SJCRH30 (cell line): ENCODE results near the gene ANO7. TPM values are rescaled to one million over a fixed set of nuclear protein-coding genes. Genes with fewer than 3 reads are reported as not detected.

Source experiments
- DNase-seq, 2 experiments: peaks; one replicate each; pipeline ENCODE4 v3.0.0-alpha.2; 2015 to 2020
- H3K27ac ChIP-seq: fragments of 250-450 bp; sonication (Bioruptor Pico); 2 replicates; pipeline ENCODE4 v1.5.1; 2020; ENCODE audit warnings: mild to moderate bottlenecking, moderate library complexity
- H3K27me3 ChIP-seq: fragments of 250-450 bp; sonication (Bioruptor Pico); 2 replicates; pipeline ENCODE4 v1.5.1; 2020; ENCODE audit warnings: mild to moderate bottlenecking, moderate library complexity
- H3K36me3 ChIP-seq: fragments of 250-450 bp; sonication (Bioruptor Pico); 2 replicates; pipeline ENCODE4 v1.5.1; 2020; ENCODE audit warnings: mild to moderate bottlenecking, moderate library complexity
- H3K4me1 ChIP-seq: fragments of 250-450 bp; sonication (Bioruptor Pico); 2 replicates; pipeline ENCODE4 v1.5.1; 2020; ENCODE audit warnings: mild to moderate bottlenecking, moderate library complexity
- H3K4me3 ChIP-seq: fragments of 250-450 bp; sonication (Bioruptor Pico); 2 replicates; pipeline ENCODE4 v1.5.1; 2020; ENCODE audit warnings: mild to moderate bottlenecking, moderate library complexity
- H3K9me3 ChIP-seq: fragments of 250-450 bp; sonication (Bioruptor Pico); replicated peaks from 2 replicates; pipeline ENCODE4 v1.5.1; 2020; ENCODE audit warnings: mild to moderate bottlenecking, moderate library complexity
- total RNA-seq: library from RNA; depleted of rRNA; stranded (reverse); fragments of >200 nt; shearing (Covaris generic); gene quantifications from 2 replicates; pipeline ENCODE4 v1.2.3, GENCODE V29; 2014

Gene ANO7
- total RNA-seq, 1 experiment from 2014 or later: 2.3 TPM

DNA sequence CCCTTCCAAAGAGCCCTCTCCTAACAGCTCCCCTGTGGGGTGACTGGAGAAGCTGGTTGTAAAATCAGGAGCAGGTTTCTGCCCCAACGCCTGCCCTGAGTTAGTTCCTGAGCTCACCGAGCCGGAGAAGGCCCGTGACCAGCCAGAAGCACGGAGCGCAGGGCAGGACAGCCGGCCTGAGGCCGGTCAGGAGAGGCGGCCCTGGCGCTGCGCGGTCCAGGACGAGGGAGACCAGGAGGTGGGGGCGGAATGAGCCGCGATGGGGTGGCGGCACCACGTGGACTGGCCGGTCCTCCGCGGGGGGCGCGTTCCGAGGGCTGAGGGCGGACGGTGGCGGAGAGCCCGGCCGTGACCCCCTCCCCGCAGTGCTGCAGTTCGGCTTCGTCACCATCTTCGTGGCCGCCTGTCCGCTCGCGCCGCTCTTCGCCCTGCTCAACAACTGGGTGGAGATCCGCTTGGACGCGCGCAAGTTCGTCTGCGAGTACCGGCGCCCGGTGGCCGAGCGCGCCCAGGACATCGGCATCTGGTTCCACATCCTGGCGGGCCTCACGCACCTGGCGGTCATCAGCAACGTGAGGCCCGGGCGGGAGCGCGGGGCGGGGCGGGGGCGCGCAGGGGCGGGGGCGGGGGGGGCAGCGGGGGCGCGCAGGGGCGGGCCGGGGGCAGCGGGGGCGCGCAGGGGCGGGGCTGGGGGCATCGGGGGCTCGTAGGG, 29.0 kb downstream of the ANO7 start:
- Histone ChIP-seq H3K4me3 (peak overlapping the region; percentile 19; the same call in 1 of the 2 replicates), H3K36me3 (no peaks in the 10 kb centered on the region), H3K27me3 (0 out of 2 replicates have a peak, but pooled peaks cover 7% of the 10 kb centered on the region), H3K9me3 (0 out of 2 replicates have a peak, but pooled peaks cover 4% of the 10 kb centered on the region), H3K27ac (no peak overlapping the region), H3K4me1 (peaks cover 12% of the 10 kb centered on the region; the same call in 1 of the 2 replicates)
- DNase-seq: peak; percentile 37 to 41

DNA sequence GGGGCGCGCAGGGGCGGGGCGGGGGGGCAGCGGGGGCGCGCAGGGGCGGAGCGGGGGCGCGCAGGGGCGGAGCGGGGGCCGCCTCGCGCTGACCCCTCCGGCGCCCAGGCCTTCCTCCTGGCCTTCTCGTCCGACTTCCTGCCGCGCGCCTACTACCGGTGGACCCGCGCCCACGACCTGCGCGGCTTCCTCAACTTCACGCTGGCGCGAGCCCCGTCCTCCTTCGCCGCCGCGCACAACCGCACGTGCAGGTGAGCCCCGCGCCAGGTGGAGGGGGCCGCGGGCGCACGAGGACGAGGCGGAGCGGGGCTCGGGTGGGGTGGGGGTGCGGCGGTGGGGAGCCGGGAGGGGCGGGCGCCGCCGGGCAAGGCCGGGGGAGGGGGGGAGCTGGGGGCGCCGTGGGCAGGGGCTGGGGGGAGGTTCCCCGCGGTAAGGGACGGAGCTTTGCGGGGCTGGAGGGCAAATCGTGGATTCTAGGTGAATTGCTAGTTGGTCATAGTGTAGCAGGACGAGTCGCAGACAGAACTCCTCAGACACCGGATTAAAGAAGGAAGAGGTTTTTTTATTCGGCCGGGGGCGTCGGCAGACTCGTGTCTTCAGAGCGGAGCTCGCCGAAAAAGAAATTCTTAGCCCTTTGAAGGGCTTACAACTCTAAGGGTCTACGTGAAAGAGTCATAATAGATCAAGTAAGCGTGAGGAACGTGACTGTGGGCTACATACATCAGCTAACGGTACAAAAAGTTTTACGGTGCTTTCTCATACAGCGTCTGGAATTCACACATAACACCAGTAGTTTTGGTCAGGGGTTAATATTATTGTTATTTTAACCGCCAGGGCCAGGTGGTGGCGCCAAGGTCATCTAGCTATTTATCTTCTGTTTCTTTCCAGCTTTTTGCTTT, 29.9 kb downstream of the ANO7 start:
- no peaks in the 10 kb centered on the region for H3K36me3 ChIP-seq
- 0 out of 2 replicates have a peak, but pooled peaks cover 4% of the 10 kb centered on the region for H3K9me3 ChIP-seq
- peak; percentile 60 to 63 for DNase-seq
- H3K4me3 ChIP-seq: peak overlapping the region; percentile 62
- H3K27ac ChIP-seq: no peak overlapping the region
- H3K4me1 ChIP-seq: peaks cover 12% of the 10 kb centered on the region; the same call in 1 of the 2 replicates
- 0 out of 2 replicates have a peak, but pooled peaks cover 7% of the 10 kb centered on the region for H3K27me3 ChIP-seq

GRCh38 chr2:241219030-241219382, 30.5 kb downstream of the ANO7 start:
- no peak for DNase-seq
- Histone ChIP-seq H3K9me3 (0 out of 2 replicates have a peak, but pooled peaks cover 4% of the 10 kb centered on the region), H3K36me3 (no peaks in the 10 kb centered on the region), H3K27me3 (0 out of 2 replicates have a peak, but pooled peaks cover 1% of the 10 kb centered on the region), H3K4me1 (peaks cover 16% of the 10 kb centered on the region; the same call in 1 of the 2 replicates), H3K4me3 (peak overlapping the region; percentile 62), H3K27ac (no peak overlapping the region)

- no peak overlapping the region for H3K27ac ChIP-seq
- H3K27me3 ChIP-seq: no peaks in the 10 kb centered on the region
- no peak for DNase-seq
- H3K4me3 ChIP-seq: no peak overlapping the region
- peaks cover 16% of the 10 kb centered on the region; the same call in 1 of the 2 replicates for H3K4me1 ChIP-seq
- 0 out of 2 replicates have a peak, but pooled peaks cover 4% of the 10 kb centered on the region for H3K9me3 ChIP-seq
- no peaks in the 10 kb centered on the region for H3K36me3 ChIP-seq
Measured at GRCh38 chr2:241219856-241220356, 31.4 kb downstream of the ANO7 start.

- H3K4me1 ChIP-seq: peaks cover 4% of the 10 kb centered on the region; the same call in 1 of the 2 replicates
- peaks cover 20% of the 10 kb centered on the region for H3K36me3 ChIP-seq
- 0 out of 2 replicates have a peak, but pooled peaks cover 4% of the 10 kb centered on the region for H3K9me3 ChIP-seq
- H3K4me3 ChIP-seq: no peak overlapping the region
- H3K27ac ChIP-seq: no peak overlapping the region
- no peaks in the 10 kb centered on the region for H3K27me3 ChIP-seq
- DNase-seq: no peak
Measured at GRCh38 chr2:241223211-241224017, 34.9 kb downstream of the ANO7 start.

- peaks cover 28% of the 10 kb centered on the region for H3K36me3 ChIP-seq
- peak; percentile 56 to 64 for DNase-seq
- H3K27me3 ChIP-seq: no peaks in the 10 kb centered on the region
- no peak overlapping the region for H3K27ac ChIP-seq
- H3K9me3 ChIP-seq: 0 out of 2 replicates have a peak, but pooled peaks cover 4% of the 10 kb centered on the region
- no peak overlapping the region for H3K4me3 ChIP-seq
- H3K4me1 ChIP-seq: peaks cover 4% of the 10 kb centered on the region; the same call in 1 of the 2 replicates
Measured at GRCh38 chr2:241224018-241224850, 35.8 kb downstream of the ANO7 start.

GRCh38 chr2:241224851-241225438, 36.5 kb downstream of the ANO7 start:
- no peak overlapping the region for H3K27ac ChIP-seq
- no peaks in the 10 kb centered on the region for H3K27me3 ChIP-seq
- H3K36me3 ChIP-seq: peaks cover 33% of the 10 kb centered on the region
- no peak overlapping the region for H3K4me3 ChIP-seq
- DNase-seq: no peak
- peaks cover 4% of the 10 kb centered on the region; the same call in 1 of the 2 replicates for H3K4me1 ChIP-seq
- H3K9me3 ChIP-seq: 0 out of 2 replicates have a peak, but pooled peaks cover 2% of the 10 kb centered on the region

- no peaks in the 10 kb centered on the region for H3K9me3 ChIP-seq
- H3K36me3 ChIP-seq: peaks cover 39% of the 10 kb centered on the region
- H3K4me1 ChIP-seq: peaks cover 4% of the 10 kb centered on the region; the same call in 1 of the 2 replicates
- no peak for DNase-seq
- no peak overlapping the region for H3K4me3 ChIP-seq
- no peak overlapping the region for H3K27ac ChIP-seq
- no peaks in the 10 kb centered on the region for H3K27me3 ChIP-seq
Measured at GRCh38 chr2:241225545-241225944, 37.1 kb downstream of the ANO7 start.

DNA sequence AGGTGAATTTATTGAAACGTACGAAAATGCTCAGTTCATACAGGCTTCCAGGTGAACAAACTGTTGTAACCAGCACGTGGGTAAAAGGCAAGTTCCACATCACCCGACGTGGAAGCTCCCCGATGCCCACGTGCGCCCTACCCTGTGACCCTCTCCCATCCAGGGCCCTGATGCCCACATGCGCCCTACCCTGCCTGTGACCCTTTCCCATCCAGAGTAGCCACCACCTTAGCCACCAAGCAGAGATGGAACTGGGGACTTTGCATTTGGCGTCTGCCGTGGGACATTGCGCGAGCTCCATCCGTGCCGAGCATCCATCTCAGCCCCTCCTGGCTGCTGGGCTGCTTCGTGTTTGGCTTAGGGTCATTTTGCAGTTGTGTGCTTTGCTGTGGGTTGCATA, 37.5 kb downstream of the ANO7 start:
- Histone ChIP-seq H3K36me3 (peaks cover 43% of the 10 kb centered on the region), H3K27me3 (no peaks in the 10 kb centered on the region), H3K27ac (no peak overlapping the region), H3K9me3 (no peaks in the 10 kb centered on the region), H3K4me1 (peaks cover 4% of the 10 kb centered on the region; the same call in 1 of the 2 replicates), H3K4me3 (no peak overlapping the region)
- DNase-seq: no peak

- H3K27me3 ChIP-seq: no peaks in the 10 kb centered on the region
- H3K27ac ChIP-seq: no peak overlapping the region
- H3K9me3 ChIP-seq: no peaks in the 10 kb centered on the region
- peaks cover 4% of the 10 kb centered on the region; the same call in 1 of the 2 replicates for H3K4me1 ChIP-seq
- H3K36me3 ChIP-seq: peaks cover 50% of the 10 kb centered on the region
- no peak overlapping the region for H3K4me3 ChIP-seq
- DNase-seq: no peak
Measured at GRCh38 chr2:241226723-241227572, 38.5 kb downstream of the ANO7 start.

- peaks cover 4% of the 10 kb centered on the region; the same call in 1 of the 2 replicates for H3K4me1 ChIP-seq
Measured at GRCh38 chr2:241227594-241227993, 39.1 kb downstream of the ANO7 start.

More at GRCh38 chr2:241227594-241227993, 39.1 kb downstream of the ANO7 start:
- Histone ChIP-seq H3K4me3 (no peak overlapping the region), H3K9me3 (no peaks in the 10 kb centered on the region), H3K27me3 (no peaks in the 10 kb centered on the region), H3K36me3 (peaks cover 57% of the 10 kb centered on the region), H3K27ac (no peak overlapping the region)
- no peak for DNase-seq
